HG03066 (cell line): Measurements from ENCODE around the gene GRAPL.
"Not testable (repeated sequence)": the region's sequence is repeated elsewhere in the genome, so short reads cannot be mapped to it uniquely, and the experiment has no call there.

ENCODE experiments used
- ATAC-seq: cut with Tn5 transposase; IDR thresholded peaks from one replicate; pipeline ENCODE4 v1.9.1; 2021; ENCODE audit warnings: low read depth; ENCODE audit not compliant: unreplicated experiment

The GRAPL gene

DNA sequence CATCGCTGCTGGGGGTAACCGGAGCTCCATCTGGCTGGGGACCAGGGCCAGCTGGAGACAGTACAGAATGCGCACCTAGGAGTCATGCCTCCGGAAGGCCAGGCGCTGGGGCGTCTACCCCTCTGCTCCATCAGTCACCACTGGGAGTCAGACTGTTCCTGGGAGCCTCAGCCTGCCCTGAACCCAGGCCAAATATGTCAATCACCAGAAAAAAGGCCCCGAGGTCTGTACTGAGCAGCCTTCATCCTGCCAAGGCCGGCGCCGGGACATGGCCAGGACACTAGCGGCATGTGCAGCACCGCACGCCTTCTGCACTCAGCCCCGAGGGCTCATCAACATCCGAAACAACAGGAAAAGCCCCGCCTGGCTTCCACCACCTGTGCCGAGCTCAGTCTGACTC is 8.7 kb downstream of the GRAPL start:
- not testable (repeated sequence) for ATAC-seq

DNA sequence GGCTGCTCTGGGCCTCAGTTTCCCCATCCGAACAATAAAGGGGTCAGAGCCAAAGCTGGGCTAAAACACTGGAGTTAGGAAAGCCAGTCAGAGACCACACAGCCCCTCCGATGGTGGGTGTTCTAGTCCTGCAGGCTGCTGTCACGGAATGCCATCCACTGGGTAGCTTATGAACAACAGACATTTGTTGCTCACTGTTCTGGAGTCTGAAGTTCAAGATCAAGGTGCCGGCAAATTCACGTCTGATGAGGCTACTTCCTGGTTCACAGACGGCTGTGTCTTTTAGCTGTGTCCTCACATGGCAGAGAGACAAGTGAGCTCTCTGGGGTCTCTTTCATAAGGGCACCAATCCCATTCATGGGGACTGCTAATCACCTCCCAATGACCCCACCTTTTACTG is 9.2 kb downstream of the GRAPL start:
- not testable (repeated sequence) for ATAC-seq

- ATAC-seq: not testable (repeated sequence)
Observed at GRCh38 chr17:19137959-19138358, 10.6 kb downstream of the GRAPL start.

GRCh38 chr17:19141366-19142155 is 14.2 kb downstream of the GRAPL start:
- peak; percentile 41 for ATAC-seq

DNA sequence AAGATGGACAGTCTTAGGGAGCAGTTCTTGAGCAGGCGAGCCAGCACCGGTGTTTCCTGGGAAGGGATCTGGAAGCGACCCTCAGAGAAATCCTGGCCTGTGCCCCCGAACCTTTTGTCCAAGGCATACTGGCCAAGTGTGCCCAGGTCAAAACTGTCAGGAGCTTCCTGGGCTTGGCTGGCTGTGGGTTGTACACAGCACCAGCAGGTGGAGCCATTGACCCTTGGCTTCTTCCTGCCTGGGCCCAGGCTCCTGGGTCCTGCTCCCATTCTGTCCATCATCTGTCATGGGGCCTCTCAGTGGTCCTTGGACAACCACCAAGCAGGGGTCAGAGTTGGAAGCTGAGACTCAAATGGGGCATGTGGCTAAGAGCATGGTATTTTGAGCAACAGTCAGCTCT is 15.0 kb downstream of the GRAPL start:
- not testable (repeated sequence) for ATAC-seq

DNA sequence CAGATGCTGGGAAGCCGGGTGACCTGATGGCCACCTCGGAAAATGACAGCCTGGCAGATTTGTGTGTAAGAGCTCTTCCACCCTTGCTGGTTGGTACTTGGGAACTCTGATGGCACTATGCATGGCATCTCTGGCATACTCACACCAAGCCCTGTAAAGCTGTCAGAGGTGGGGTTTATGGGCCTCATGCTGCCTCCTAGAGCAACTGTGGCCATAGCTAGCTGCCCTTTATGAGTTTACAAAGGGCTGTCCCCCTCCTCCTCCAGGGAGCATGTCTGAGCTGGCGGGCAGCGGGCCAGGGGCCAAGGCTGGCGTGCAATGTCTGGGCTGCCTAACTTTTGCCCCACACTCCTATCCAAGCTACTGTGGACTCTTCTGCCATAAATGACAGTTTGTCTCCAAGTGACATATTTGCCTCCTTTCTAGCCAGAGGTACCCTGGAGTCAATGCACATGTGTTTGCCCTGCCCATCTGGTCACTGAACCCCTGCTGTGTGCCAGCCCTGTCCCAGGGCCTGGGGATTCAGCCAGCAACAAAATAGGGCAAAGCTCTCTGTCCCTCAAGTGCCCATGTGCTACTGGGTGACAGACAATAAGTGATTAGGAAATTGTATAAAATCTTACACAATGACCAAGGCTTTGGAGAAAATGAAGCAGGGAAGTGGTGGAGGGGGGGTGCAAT is 15.8 kb downstream of the GRAPL start:
- not testable (repeated sequence) for ATAC-seq

- not testable (repeated sequence) for ATAC-seq
Observed at GRCh38 chr17:19144373-19144772, 17.0 kb downstream of the GRAPL start.

DNA sequence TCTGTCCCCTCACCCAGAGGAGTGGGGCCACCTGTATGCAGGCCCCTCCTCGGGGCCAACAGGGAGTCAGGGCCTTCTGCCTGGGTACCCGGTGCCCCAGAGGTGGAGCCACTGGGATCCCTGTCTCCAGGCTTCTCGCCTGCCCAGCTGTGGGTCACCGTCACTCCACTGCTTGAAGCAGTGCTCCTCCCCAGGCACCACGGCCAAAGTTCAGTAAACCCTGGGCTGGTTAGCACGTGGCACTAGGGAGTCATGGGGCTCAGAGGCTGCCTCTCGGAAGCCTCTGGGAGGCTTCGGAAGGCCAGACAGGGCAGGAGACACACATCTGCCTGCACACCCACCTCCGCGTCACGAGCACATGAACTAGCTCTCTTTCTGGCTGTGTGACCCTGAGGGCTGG is 18.1 kb downstream of the GRAPL start:
- ATAC-seq: not testable (repeated sequence)

DNA sequence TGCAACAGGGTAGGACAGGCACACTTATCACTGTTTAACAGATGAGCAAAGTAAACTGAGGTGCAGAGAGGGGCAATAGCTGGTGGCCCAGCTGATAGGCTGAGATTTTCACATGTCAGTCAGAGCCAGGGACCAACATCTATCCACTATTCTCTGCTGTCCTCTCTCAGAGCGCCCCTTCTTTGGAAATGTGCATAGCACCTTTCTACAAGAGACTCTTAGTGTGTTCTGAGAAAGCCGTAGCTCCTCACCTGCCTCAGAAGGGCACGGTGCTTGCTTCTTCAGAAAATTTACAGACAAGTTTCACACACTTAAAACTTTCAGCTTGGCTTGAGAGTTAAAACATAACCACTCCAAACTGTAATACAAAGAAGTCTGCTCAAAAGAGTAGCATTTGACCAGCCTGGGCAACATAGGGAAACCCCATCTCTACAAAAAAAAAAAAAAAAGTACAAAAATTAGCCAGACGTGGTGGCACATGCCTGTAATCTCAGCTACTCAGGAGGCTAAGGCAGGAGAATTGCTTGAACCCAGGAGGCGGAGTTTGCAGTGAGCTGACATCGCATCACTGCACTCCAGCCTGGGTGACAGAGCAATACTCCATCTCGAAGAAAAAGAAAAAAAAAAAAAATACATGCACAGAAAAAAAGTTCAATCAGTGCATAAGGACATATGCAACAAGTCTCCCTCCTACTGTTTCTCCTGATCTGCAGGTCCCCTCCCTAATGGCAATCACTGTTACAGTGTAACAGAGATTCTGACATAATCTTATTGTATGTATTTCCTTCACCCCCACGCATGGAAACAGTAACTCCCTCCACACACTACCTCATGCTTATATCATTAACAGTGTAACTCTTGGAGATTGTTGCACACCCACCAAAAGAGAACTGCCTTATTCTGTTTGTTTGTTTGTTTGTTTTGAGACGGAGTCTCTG is 23.6 kb downstream of the GRAPL start:
- not testable (repeated sequence) for ATAC-seq

GRCh38 chr17:19157628-19158027 is 30.2 kb downstream of the GRAPL start:
- ATAC-seq: not testable (repeated sequence)

GRCh38 chr17:19158478-19158877 is 31.1 kb downstream of the GRAPL start:
- ATAC-seq: not testable (repeated sequence)

DNA sequence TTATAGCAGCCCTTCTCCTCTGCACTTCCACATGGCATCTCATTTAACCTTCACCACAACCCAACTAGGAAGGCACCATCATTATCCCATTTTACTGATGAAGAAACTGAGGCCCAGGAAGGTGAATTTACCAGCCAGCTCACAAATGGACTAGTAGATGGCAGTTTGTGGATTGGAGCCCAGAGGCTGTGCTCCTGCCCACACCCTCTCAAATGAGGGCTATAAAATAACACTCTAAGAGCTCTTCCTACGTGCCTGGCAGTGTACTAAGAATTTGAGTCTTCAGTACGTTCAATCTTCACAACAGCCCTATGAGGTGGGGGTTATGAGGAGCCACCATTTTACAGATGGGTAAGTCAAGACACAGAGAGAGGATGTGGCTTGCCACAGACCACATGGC is 31.5 kb downstream of the GRAPL start:
- not testable (repeated sequence) for ATAC-seq

DNA sequence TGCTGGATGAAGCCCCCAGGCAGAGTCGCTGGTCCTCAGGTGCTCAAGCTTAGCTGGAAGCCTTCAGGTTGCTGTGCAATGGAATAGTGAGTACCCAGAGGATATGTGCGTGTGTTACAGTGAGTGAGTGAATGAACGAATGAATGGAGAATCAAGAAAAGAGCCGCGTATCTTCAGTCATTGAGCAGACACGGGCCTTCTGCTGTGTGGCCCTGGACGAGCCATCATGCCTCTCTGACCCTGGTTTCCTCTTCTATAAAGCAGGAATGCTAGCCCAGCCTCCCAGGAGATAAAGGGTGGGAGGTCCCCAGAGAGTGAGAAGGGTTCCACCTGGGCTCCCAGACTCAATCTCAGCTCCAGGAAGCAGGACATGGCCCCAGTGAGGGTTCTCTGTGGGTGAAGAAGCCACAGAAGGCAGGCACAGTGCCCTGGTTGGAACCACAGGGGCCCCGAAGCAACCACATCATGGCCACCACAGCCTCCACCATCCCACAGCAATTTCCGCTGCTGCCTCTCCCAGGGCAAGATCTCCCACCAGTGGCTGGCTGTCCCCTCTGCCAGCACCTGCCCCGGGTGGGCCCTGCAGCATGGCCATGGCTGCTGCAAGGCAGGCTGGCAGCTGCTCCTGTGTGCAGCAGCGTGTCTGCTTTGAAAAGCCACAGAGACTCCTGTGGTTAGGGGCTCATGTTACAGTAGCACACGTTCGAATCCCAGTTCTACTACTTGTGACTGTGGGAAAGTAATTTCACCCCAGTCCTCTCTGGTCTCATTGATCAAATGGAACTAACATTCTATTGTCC is 34.1 kb downstream of the GRAPL start:
- ATAC-seq: not testable (repeated sequence)

GRCh38 chr17:19162384-19163216 is 35.2 kb downstream of the GRAPL start:
- ATAC-seq: not testable (repeated sequence)

DNA sequence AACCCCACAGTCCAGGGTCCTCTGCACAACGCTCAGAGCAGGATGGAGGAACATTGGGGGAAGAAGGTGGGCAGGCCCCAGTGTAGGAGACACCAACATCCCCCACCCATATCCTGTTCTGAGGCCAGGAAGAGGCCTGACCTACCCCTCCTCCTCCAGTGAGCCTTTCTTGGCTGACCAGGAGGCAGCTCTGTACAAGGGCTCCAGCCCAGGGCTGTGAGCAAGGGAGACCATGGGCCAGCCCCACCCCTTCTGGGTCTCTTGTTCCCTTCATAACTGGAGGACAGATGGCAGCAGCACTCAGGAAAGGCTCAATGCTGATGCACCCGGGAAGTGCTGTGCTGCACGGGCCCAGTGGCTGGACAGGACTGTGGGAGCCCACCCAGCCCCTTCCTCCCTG is 47.0 kb downstream of the GRAPL start:
- ATAC-seq: not testable (repeated sequence)

DNA sequence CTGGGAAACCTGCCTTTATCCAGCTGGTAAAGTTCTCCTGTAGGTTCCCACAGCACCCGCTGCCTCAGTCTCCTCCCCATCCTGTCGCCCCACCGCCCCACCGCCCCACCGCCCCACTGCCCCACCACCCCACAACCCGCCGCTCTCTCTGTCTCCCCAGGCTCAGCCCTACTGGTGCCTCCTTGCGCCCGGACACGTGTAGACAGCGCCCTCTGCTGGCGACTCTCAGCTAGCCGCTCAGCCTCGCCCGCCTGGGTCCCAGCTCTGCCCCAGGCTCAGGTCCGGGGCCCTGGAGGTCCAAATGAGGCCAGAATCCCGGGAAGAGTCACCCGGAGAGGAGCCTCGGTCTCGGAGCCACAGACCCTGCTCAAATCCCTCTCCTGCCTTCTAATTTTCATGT is 48.0 kb downstream of the GRAPL start:
- ATAC-seq: not testable (repeated sequence)

- ATAC-seq: peak; percentile 79
Observed at GRCh38 chr17:19181040-19181875, 53.9 kb downstream of the GRAPL start.
